GM18505 (cell line): Measurements from ENCODE around the gene GNAT1.
"Not testable (repeated sequence)": the region's sequence is repeated elsewhere in the genome, so short reads cannot be mapped to it uniquely, and the experiment has no call there.

Source experiments
- ATAC-seq: cut with Tn5 transposase; IDR thresholded peaks from one replicate; pipeline ENCODE4 v1.9.1; 2021; ENCODE audit not compliant: unreplicated experiment
- POLR2A ChIP-seq: IDR thresholded peaks from 4 replicates; pipeline ENCODE4 v1.6.1; 2011; ENCODE audit warnings: borderline replicate concordance; ENCODE audit not compliant: insufficient read depth, insufficient read length; ENCODE audit errors: extremely low read depth

The GNAT1 gene

DNA sequence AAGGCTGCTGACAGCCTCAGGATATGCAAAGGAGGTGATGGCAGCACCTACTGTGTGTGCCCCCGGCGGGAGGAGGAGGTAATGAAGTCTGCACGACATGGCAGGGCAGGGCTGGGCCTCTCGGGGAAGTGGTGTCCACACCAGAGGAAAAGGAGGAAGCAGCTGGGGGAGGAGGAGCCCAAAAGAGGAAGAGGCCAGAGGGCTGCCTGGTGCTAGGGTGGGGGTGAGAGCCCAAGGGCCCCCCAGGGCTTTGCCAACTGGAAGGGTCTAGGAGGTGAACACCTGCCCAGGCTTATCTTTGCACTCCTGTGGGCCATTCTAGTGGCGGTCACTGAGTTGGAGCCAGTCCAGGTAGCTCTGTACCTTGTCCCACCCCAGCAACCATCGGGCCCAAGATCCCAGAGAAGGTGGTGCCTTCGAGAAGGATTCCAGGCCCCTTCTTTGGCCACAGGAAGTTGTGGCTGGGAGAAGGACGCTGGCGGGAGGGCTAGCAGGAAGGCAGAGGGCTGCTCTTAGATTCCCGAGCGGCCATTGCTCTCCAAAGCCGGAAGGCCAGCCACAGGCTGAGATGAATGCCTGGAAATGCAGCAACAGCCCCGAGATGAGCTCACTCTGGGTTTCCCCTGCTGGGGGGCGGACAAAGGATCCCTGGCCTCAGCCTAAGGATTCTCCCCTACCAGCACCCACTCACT lies 51.6 kb downstream of the GNAT1 start:
- TF ChIP-seq POLR2A: no peak
- no peak for ATAC-seq

DNA sequence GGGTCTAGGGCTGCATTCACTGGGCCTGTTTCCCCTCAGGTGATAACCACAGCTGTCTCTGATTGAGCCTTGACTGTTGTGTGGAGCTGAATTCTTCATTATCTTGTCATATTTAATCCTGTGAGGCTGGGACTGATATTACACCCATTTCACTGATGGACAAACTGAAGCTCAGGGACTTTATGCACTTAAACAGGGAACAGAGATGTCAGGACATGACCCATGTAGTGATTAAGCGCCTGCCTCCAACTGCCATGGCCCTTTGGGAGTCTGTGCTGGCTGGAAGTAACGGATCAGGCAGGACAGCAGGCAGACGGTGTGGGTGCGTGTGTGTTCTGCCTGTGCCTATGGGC lies 52.1 kb downstream of the GNAT1 start:
- no peak for ATAC-seq
- TF ChIP-seq POLR2A: no peak

DNA sequence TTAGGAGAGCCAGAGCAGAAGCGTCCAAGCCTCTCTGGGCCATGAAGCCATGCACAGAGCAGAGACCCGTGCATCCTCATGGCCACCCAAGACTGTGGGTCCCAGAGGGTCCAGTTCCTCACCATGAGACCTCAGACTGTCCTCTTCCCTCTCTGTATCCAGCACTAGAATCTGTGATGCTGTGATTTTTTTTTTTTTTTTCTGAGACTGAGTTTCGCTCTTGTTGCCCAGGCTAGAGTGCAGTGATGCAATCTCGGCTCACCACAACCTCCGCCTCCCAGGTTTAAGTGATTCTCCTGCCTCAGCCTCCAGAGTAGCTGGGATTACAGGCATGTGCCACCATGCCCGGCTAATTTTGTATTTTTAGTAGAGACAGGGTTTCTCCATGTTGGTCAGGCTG lies 53.4 kb downstream of the GNAT1 start:
- ATAC-seq: not testable (repeated sequence)

DNA sequence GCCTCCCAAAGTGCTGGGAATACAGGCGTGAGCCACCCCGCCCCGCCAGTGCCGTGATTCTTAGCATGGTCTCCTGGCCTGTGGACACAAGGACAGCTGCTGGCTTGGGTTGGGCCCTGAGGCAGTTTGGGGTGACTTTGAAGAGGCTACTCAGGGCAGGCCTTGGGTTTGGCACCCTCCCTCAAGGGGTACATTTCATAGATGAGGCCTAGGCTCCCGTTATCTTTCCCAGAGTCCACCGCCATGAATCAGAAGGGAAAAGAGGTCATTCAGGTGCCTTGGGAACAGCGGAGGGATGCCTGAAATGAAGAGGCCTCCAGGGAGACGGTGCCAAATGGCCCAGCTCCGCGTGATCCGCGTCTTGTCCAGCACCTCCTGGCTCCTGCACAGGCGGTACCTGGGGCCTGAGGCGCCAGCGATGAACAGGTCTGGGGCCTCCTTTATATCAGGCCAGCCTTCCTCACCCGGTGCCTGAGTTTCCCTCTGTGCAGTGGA lies 53.9 kb downstream of the GNAT1 start:
- no peak for ATAC-seq
- TF ChIP-seq POLR2A: no peak

DNA sequence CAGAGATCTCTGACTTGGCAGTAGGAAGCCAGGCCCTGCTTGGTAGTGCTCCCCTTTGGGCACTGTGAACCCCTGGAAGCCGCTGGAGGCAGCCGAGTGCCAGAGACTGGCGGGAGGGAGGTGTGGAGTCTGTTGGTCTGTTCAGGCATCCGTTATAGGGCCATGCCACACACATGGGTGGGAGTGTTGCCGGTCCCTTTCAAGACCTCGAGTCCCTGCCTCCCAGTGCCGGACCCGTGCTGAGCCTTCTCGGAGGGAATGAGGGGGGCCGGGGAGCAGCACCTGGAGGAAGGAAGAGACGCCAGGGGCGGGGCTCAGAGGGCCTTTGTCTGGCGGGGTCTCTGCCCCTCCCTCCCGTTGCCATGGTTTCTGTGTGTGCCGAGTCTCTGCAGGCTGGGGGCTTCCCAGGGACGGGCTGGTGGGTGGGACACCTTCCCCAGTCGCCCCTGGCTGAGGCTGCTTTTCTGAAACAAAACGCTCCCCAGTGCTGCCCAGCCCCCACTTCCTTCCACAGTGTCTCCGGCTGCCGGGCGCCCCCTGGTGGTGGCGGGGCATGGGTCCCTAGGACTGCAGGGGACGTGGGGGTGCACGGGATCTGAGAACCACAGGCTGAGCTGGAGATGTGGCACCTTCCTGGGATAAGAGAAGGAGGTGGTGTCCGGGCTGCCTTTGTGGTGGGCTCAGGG lies 54.6 kb downstream of the GNAT1 start:
- ATAC-seq: peak; percentile 55
- peak; percentile 11 for TF ChIP-seq POLR2A

DNA sequence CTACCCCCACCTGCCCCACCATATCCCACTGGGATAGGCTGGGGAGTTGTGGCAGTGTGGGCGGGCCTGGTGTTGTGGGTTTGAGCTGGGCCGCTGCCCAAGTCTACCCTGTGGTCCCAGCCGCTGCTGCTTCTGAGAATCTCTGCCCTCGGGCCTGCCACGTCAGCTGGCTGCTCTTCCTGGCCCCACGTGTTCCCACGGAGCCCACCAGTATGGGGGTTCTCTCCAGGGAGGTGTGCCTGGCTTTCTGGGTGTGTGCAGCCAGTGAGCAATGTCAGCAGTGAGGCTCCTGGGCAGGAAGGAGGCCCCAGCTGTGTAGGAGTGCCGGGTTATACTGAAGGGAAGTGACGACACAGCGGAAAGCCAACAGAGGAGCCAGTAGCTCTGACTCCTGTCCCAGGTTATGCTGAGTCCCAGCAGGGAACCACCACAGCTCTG lies 55.1 kb downstream of the GNAT1 start:
- peak; percentile 46 for TF ChIP-seq POLR2A
- peak; percentile 34 for ATAC-seq
